Gastroesophageal sphincter (tissue), 3 donors: Measurements from ENCODE around the gene UBE2Q1.

Experiments used
- CTCF ChIP-seq, 4 experiments: fragments of 200-600 bp in 2 of 4; fragments of 450-650 bp in 2 of 4; sonication (generic) in 1 of 4; IDR thresholded peaks; one replicate each; pipeline ENCODE4 v1.5.1; 2017 to 2019; ENCODE audit warnings: antibody characterized with exemption in 4 of 4, mild to moderate bottlenecking in 2 of 4, moderate library complexity in 2 of 4
- EP300 ChIP-seq: sonication (generic); formaldehyde crosslinking; IDR thresholded peaks from one replicate; pipeline ENCODE4 v1.6.1; 2017; ENCODE audit warnings: antibody characterized with exemption, mild to moderate bottlenecking
- POLR2A ChIP-seq, 2 donors: fragments of 450-650 bp; IDR thresholded peaks; one replicate each; pipeline ENCODE4 v1.6.1; 2017; ENCODE audit warnings: antibody characterized with exemption in 2 of 2, mild to moderate bottlenecking in 2 of 2, moderate library complexity in 1 of 2
- POLR2AphosphoS5 ChIP-seq: sonication (generic); formaldehyde crosslinking; IDR thresholded peaks from one replicate; pipeline ENCODE4 v1.6.1; 2017; ENCODE audit warnings: antibody characterized with exemption

GRCh38 chr1:154582885-154583284 lies 24.4 kb upstream of the UBE2Q1 start:
- TF ChIP-seq CTCF (IDR thresholded peaks at IDR 0.05) (no peak), POLR2A (IDR thresholded peaks at IDR 0.05) (no peak), POLR2AphosphoS5 (no peak), EP300 (no peak)
